HG02970 (cell line): ENCODE data around the gene FHIP2A.
"Not testable (repeated sequence)": the region's sequence is repeated elsewhere in the genome, so short reads cannot be mapped to it uniquely, and the experiment has no call there.

ENCODE experiments used
- ATAC-seq: cut with Tn5 transposase; IDR thresholded peaks from one replicate; pipeline ENCODE4 v1.9.1; 2021; ENCODE audit warnings: mild to moderate bottlenecking, moderate library complexity, moderate number of reproducible peaks; ENCODE audit not compliant: unreplicated experiment, low FRiP score

Gene FHIP2A

DNA sequence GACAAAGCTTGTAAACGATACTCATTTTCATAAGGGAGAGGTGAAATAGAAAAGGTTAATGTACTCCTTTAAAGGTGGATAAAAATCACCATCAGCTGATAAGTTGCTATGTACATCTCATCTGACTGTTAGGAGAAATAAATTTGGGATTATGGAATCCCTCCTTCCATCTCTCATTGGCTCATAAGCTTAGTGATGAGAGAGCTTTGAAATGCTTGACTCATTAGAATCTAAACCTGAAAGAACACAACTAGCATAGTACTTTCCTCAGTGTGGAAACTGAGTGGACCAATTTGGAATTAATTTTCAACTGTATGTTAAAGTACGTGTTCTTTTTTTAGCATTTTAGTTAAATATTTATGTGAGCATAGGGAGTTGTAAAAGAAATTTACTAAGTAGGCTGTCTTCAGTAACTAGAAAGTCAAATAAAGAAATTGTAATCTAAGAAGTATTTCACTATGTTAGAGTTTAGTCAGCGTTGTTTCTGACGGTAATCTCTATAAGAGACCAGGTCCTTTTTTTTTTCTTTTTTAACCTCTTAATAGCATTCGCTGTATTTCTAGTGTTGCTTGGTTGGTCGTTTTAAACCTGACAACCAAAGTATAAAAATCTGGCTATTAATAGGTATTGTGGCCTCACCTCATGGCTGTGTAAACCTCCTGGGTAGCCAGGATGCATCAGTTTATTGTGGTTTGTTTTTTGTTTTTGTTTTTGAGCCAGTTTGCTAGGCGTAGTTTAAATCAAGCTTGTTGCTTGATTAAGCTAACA, 34.4 kb downstream of the FHIP2A start:
- no peak for ATAC-seq

DNA sequence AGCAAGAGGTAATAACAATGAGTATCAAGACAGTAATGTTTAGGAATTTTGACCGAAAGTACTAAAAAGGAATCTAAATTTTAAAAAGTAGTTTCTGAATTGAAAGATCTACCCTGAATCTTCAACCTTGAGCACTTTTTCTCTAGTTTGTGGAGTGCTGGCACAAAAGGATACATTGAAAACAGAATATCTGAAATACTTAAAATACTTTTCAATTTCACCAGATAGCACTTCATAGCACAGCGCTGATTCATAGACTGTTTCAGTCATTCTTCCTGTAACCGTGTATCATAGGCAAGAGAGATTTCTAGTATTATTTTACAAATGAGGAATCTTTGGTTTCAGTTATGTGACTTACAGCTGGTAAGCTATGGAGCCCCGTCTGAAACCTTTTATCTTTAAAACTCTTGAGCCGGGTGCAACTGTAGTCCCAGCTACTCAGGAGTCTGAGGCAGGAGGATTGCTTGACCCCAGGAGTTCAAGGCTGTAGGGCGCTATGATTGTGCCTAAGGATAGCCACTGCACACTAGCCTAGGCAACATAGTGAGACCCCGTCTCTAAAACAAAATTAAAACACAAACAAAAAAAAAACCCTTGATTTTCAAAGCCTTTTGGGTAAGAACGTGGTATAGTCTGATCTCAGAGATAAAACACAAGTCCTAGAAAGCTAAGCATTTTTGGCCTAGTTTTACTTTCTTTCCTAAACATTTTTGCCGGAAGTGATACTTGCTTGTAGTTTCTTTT, 35.1 kb downstream of the FHIP2A start:
- no peak for ATAC-seq

- ATAC-seq, result not testable (repeated sequence)
Measured at GRCh38 chr10:114857288-114857565, 35.6 kb downstream of the FHIP2A start.

DNA sequence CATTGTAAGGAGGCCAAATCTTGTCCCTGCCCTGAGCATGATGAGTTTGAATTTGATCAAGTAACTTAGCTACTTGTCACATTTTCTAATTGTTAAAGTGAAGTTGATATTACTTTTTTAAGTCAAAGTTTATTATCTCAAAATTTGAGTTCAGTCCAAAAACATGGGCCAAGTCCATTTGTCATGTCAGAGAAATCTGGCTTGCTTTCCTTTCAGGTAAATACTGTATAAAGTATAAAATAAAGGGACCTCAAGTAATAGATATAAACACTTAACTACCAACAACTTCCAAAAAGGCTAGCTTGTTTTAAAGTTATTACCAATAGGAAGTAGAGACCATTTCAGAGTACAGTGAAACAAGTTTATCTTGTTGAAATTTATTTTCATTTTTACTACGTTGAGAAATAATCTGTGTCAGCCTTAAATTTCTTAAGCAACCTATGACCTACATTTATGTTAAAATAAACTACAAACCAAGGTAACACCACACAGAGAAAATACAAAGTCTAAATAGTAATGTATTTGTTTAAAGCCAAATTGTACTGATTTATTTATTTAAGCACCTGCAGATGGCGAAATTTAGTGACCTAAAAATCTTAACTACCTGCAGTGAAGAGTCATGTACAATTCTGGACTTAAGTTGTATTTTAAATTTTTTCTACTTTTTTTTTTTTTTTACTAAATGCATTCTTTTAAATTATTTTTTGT, 36.5 kb downstream of the FHIP2A start:
- ATAC-seq, result no peak

DNA sequence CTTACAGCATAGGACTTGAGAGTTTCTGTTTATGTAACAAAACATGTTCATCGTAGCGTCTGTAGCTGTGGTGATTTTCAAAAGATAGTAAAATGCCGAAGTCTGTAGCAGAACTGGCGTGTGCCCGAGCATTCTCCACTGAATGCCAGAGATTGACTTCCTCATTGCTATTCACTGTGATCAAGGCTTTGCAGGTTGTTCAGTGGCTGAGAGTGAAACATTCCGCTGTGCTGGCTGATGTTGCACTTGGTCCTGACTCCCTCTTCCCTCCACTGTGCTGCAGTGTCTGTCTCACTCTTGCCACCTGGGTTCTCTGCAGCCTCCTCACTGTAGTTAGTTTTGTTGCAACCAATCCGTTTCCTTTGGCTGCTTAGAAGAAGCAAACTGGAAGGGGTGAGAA, 37.6 kb downstream of the FHIP2A start:
- ATAC-seq, result no peak

- ATAC-seq, result no peak
Measured at GRCh38 chr10:114862456-114862855, 40.9 kb downstream of the FHIP2A start.

GRCh38 chr10:114867365-114867764, 45.8 kb downstream of the FHIP2A start:
- ATAC-seq, result no peak

GRCh38 chr10:114868870-114869519, 47.4 kb downstream of the FHIP2A start:
- no peak for ATAC-seq

GRCh38 chr10:114869520-114869892, 47.9 kb downstream of the FHIP2A start:
- ATAC-seq, result no peak

- no peak for ATAC-seq
Measured at GRCh38 chr10:114870486-114870885, 48.9 kb downstream of the FHIP2A start.

- no peak for ATAC-seq
Measured at GRCh38 chr10:114871379-114871778, 49.8 kb downstream of the FHIP2A start.
